Heart right ventricle (tissue), 16 donors: ENCODE data around the gene LTF. TPM values are rescaled to one million over a fixed set of nuclear protein-coding genes. Genes with fewer than 3 reads are reported as not detected.

Experiments
- ATAC-seq, 8 donors: fragments of 200-7000 bp; cut with Tn5 transposase; one replicate each; pipeline ENCODE4 v1.9.1; 2020; ENCODE audit warnings: mild to moderate bottlenecking in 8 of 8, moderate library complexity in 8 of 8, moderate number of reproducible peaks in 1 of 8
- DNase-seq, 2 donors: peaks; one replicate each; pipeline ENCODE4 v3.0.0-alpha.2; 2020
- H3K27ac ChIP-seq, 10 donors: fragments of 200-600 bp; sonication (generic) in 2 of 10; one replicate each; pipeline versions ENCODE4 v1.5.0 to v1.8.0; 2020 to 2022; ENCODE audit warnings: mild to moderate bottlenecking in 3 of 10
- H3K27me3 ChIP-seq, 7 donors: fragments of 200-600 bp; one replicate each; pipeline ENCODE4 v1.8.0; 2021 to 2022; ENCODE audit warnings: mild to moderate bottlenecking in 2 of 7
- H3K36me3 ChIP-seq, 9 donors: fragments of 200-600 bp; sonication (generic) in 1 of 9; one replicate each; pipeline versions ENCODE4 v1.5.0 to v1.8.0; 2020 to 2022; ENCODE audit warnings: mild to moderate bottlenecking in 2 of 9
- H3K4me1 ChIP-seq, 9 donors: fragments of 200-600 bp; sonication (generic) in 1 of 9; one replicate each; pipeline versions ENCODE4 v1.5.0 to v1.8.0; 2020 to 2022; ENCODE audit warnings: mild to moderate bottlenecking in 4 of 9
- H3K4me3 ChIP-seq, 10 donors: fragments of 200-600 bp; sonication (generic) in 2 of 10; one replicate each; pipeline versions ENCODE4 v1.5.0 to v1.8.0; 2020 to 2022; ENCODE audit warnings: mild to moderate bottlenecking in 7 of 10, moderate library complexity in 2 of 10
- H3K9me3 ChIP-seq, 11 donors: fragments of 200-600 bp in 10 of 11; sonication (generic) in 2 of 11; one replicate each; pipeline versions ENCODE4 v1.5.0 to v1.8.0; 2013 to 2022; ENCODE audit warnings: mild to moderate bottlenecking in 2 of 11, control low read depth in 1 of 11, moderate library complexity in 1 of 11
- CTCF ChIP-seq, 9 donors: fragments of 200-600 bp; sonication (generic) in 2 of 9; IDR thresholded peaks; one replicate each; pipeline versions ENCODE4 v1.5.0 to v1.8.0; 2021 to 2022; ENCODE audit warnings: antibody characterized with exemption in 9 of 9, mild to moderate bottlenecking in 5 of 9, moderate library complexity in 1 of 9
- WGBS, 2 donors: extraction: QIAGEN DNeasy Blood & Tissue Kit; methylation state at CpG; one replicate each; pipeline ENCODE4 v1.1.7; 2013; ENCODE audit warnings: inconsistent platforms in 1 of 2; 5-methylcytosine and 5-hydroxymethylcytosine counted together
- intact Hi-C, 10 donors: fragments of 100-400 bp; cut with DNase I; formaldehyde crosslinking; loops; one replicate each; pipeline versions ENCODE4 v1.11.1 to v1.14.2; 2022
- polyA plus RNA-seq, 2 donors: library from polyadenylated mRNA; stranded (reverse); fragments of 200-250 nt; gene quantifications; one replicate each; pipeline ENCODE4 v1.2.3, GENCODE V29; 2013
- total RNA-seq, 10 donors: library from RNA; stranded (reverse); fragmentation: NEBNext Ultra II Directional in 3 of 10; extraction: Animal tissue kit (Norgen Biotek cat#: 25700) in 3 of 10; gene quantifications; one replicate each; pipeline versions ENCODE4 v1.2.1 to v1.2.4, GENCODE V29; 2021 to 2023
- donor health status: Arrhythmogenic right ventricular cardiomyopathy.
- donor health status: ischemic (EF 13 %, LVEDD 7.1; RV severe dilation, severe dysfunction).
- donor health status: healthy with polysubstance abuse.
- donor health status: DM: no; HTN: yes; CAD: no.
- donor health status: DM: no; HTN: no; CAD: no.
- donor health status: ischemic (EF 25% LVEDD 6.9; RV normal size, moderate dysfunction).
- donor health status: ischemic (EF 25% LVEDD 5.7; RV mildly dilated, moderate dysfunction).
- donor health status: healthy.
- donor health status: DM: yes; HTN: yes; CAD: no.
- donor health status: Ischemic cardiomyopathy.
- donor health status: ischemic (EF 35%, LVEDD 5.7; RV mildly dilated, moderate dysfunction).
- donor health status: nonischemic (EF 11% LVEDD 7.7; RV severe dilation, severe dysfunction).
- donor health status: DM: yes; HTN: yes; CAD: no.
- donor health status: PGD.
- donor health status: ischemic (EF 29% LVEDD 5.4; RV normal size, mild dysfunction).
- donor health status: nonischemic (EF 23%, LVEDD 6.1; RV moderate dilation, normal function).

Gene LTF
- total and polyA plus RNA-seq, 12 donors = 1.7 to 7.7 (median 2.9) TPM

GRCh38 chr3:46397111-46397510, 67.6 kb downstream of the LTF start:
- no peak for TF ChIP-seq CTCF (IDR thresholded peaks at IDR 0.05)
- H3K4me3 ChIP-seq = no peak overlapping the region
- ATAC-seq (no peak), DNase-seq (no peak)
- no peaks in the 10 kb centered on the region for H3K27me3 ChIP-seq
- H3K36me3 ChIP-seq = no peaks in the 10 kb centered on the region
- WGBS, 2 donors = 78 to 80% methylated on average over 7 of the region's 7 CpGs
- intact Hi-C loops = no loop called here
- no peak overlapping the region for H3K27ac ChIP-seq
- H3K4me1 ChIP-seq = peaks cover 0 to 55% (median 0%) of the 10 kb centered on the region in 9 donors
- H3K9me3 ChIP-seq = no peaks in the 10 kb centered on the region

DNA sequence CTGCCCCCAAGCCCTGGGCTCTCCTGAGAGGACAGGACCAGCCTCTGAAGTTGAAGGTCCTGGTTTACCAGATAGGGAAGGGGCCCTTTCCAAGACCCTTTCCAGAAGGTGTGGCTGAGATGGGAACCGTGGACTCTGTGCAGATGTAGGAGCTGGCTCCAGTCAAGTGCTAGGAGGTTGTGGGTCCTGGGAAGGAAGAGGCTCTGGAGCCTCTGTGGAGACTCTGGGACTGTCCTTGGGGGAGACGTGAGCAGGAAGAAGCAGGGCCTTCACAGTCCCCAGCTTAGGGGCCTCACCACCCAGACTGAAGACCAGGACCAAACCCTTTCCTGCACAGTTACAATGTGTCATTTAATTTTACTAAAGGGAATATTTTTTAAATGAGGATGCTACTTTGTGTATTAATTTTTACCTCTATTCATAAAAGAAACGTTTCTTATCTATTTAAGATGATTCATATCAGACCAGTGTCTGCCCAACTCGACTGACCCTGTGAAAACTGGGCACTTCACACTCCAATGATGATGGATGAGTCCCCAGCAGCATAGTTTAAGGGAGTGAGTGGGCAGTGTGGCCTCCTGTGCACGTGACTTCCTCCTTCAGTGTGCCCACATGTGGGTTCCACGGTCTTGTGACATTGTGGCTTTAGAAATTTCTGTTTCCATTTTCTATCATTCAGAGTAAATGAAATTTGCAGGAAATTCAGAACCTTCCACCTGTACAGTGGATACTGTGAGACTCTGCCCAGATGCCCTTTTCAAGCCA, 68.8 kb downstream of the LTF start:
- Histone ChIP-seq H3K4me3 (no peak overlapping the region), H3K4me1 (peaks cover 0 to 55% (median 0%) of the 10 kb centered on the region in 9 donors), H3K27ac (peak overlapping the region in 1 of 10 donors; percentile 62), H3K27me3 (no peaks in the 10 kb centered on the region), H3K9me3 (no peaks in the 10 kb centered on the region), H3K36me3 (no peaks in the 10 kb centered on the region)
- intact Hi-C loops = no loop called here
- WGBS, 2 donors = 68 to 80% methylated on average over 6 of the region's 6 CpGs
- no peak for DNase-seq
- no peak for TF ChIP-seq CTCF (IDR thresholded peaks at IDR 0.05)
- ATAC-seq = peak in 2 of 8 donors; percentile 49 to 56

- peak overlapping the region in 1 of 10 donors; percentile 62 for H3K27ac ChIP-seq
- no peaks in the 10 kb centered on the region for H3K9me3 ChIP-seq
- WGBS, 2 donors = 52 to 66% methylated on average over 6 of the region's 6 CpGs
- ATAC-seq = peak in 6 of 8 donors; percentile 11 to 46 (median 30)
- no peak for TF ChIP-seq CTCF (IDR thresholded peaks at IDR 0.05)
- H3K4me1 ChIP-seq = peaks cover 0 to 55% (median 0%) of the 10 kb centered on the region in 9 donors
- H3K27me3 ChIP-seq = no peaks in the 10 kb centered on the region
- no peak overlapping the region for H3K4me3 ChIP-seq
- no peak for DNase-seq
- H3K36me3 ChIP-seq = no peaks in the 10 kb centered on the region
- intact Hi-C loops = no loop called here
These were observed 69.5 kb downstream of the LTF start for GRCh38 chr3:46395210-46395661.

DNA sequence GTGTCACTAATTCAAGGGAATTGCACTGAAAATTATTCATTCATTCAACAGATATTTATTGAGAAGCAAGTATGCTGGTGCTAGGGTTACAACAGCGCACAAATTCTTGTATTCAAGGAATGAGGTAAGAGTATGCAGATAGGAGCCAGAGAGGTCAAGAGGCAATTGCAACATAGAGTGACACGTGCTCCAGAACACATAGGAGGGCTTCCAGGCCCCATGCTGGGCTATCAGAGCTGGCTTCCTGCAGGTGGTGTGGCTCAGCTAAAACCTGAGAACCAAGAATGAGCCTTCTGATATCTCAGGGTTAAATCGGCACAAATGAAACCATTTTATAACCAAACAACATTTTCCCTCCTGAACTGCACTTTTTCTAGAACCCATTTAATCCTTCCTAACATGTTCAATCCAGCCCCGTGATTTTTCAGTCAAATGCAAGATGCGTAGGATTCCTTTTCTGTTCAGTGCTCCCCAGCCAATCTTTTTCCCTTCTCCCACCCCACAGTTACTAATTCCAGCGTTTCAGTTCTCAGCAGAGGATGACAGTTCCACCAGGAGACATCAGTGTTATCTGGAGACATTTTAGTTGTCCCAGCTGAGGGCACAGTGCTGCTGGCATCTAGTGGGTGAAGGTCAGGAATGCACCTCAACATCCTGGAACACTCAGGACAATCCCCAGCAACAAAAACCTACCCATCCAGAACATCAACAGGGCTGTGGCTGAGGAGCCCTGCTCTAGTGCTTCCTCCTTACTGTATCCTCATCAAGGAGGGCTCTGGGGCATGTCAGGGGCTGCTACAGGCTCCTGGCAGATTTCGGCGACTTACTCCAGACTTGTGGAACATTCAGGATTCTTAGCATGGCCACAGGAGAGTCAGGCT, 70.9 kb downstream of the LTF start:
- no peak for TF ChIP-seq CTCF (IDR thresholded peaks at IDR 0.05)
- Histone ChIP-seq H3K4me1 (peaks cover 0 to 42% (median 0%) of the 10 kb centered on the region in 9 donors), H3K9me3 (no peaks in the 10 kb centered on the region), H3K27me3 (no peaks in the 10 kb centered on the region), H3K36me3 (no peaks in the 10 kb centered on the region), H3K27ac (no peak overlapping the region), H3K4me3 (no peak overlapping the region)
- intact Hi-C loops = no loop called here
- ATAC-seq (peak in 1 of 8 donors; percentile 84), DNase-seq (no peak)
- WGBS, 2 donors = 70 to 75% methylated on average over 8 of the region's 8 CpGs
